H9 (cell line): ENCODE measurements around the gene LSM2. TPM values are rescaled to one million over a fixed set of nuclear protein-coding genes. Genes with fewer than 3 reads are reported as not detected.

Experiments
- DNase-seq: peaks from one replicate; pipeline ENCODE4 v3.0.0-alpha.2; 2017
- H2AFZ ChIP-seq: one replicate; pipeline ENCODE4 v1.6.1; 2013; ENCODE audit warnings: mild to moderate bottlenecking, low read length, control low read depth, moderate library complexity
- H2AK5ac ChIP-seq: 2 replicates; pipeline ENCODE4 v1.6.1; 2013; ENCODE audit warnings: low read length, control low read depth, mixed read lengths; ENCODE audit not compliant: insufficient read length
- H2BK120ac ChIP-seq: one replicate; pipeline ENCODE4 v1.6.1; 2013; ENCODE audit warnings: low read depth, mild to moderate bottlenecking, low read length, control low read depth, inconsistent platforms; ENCODE audit not compliant: poor library complexity, severe bottlenecking
- H2BK12ac ChIP-seq: 2 replicates; pipeline ENCODE4 v1.6.1; 2013; ENCODE audit warnings: low read length, control low read depth, mixed read lengths, low read depth; ENCODE audit not compliant: insufficient read length
- H2BK15ac ChIP-seq: 2 replicates; pipeline ENCODE4 v1.6.1; 2013; ENCODE audit warnings: low read depth, low read length, control low read depth
- H2BK20ac ChIP-seq: one replicate; pipeline ENCODE4 v1.6.1; 2013; ENCODE audit warnings: low read depth, mild to moderate bottlenecking, low read length, control low read depth, inconsistent platforms; ENCODE audit not compliant: poor library complexity, severe bottlenecking
- H2BK5ac ChIP-seq: 2 replicates; pipeline ENCODE4 v1.6.1; 2013; ENCODE audit warnings: low read length, control low read depth, mixed read lengths; ENCODE audit not compliant: insufficient read length
- H3K14ac ChIP-seq: 2 replicates; pipeline ENCODE4 v1.6.1; 2013; ENCODE audit warnings: low read length, control low read depth; ENCODE audit not compliant: insufficient read depth
- H3K18ac ChIP-seq: 2 replicates; pipeline ENCODE4 v1.6.1; 2013; ENCODE audit warnings: low read depth, mild to moderate bottlenecking, mixed read lengths, low read length, control low read depth; ENCODE audit not compliant: insufficient read length
- H3K23ac ChIP-seq: 2 replicates; pipeline ENCODE4 v1.6.1; 2013; ENCODE audit warnings: low read length, control low read depth, mixed read lengths, low read depth; ENCODE audit not compliant: insufficient read length
- H3K23me2 ChIP-seq: 2 replicates; pipeline ENCODE4 v1.6.1; 2013; ENCODE audit warnings: low read depth, mild to moderate bottlenecking, mixed read lengths, low read length, control low read depth; ENCODE audit not compliant: insufficient read length, poor library complexity, severe bottlenecking
- H3K27ac ChIP-seq: 2 replicates; pipeline ENCODE4 v1.5.1; 2013; ENCODE audit warnings: low read length, control low read depth, mixed read lengths, low read depth; ENCODE audit not compliant: insufficient read length
- H3K27me3 ChIP-seq: 2 replicates; pipeline ENCODE4 v1.6.1; 2013; ENCODE audit warnings: low read length, control low read depth, inconsistent platforms; ENCODE audit not compliant: insufficient read depth
- H3K4ac ChIP-seq: 2 replicates; pipeline ENCODE4 v1.6.1; 2013; ENCODE audit warnings: low read depth, mild to moderate bottlenecking, control low read depth, inconsistent platforms, low read length, moderate library complexity
- H3K4me1 ChIP-seq: 2 replicates; pipeline ENCODE4 v1.6.1; 2013; ENCODE audit warnings: low read length, control low read depth, inconsistent platforms; ENCODE audit not compliant: insufficient read depth
- H3K4me2 ChIP-seq: 2 replicates; pipeline ENCODE4 v1.6.1; 2013; ENCODE audit warnings: low read length, control low read depth, mixed read lengths; ENCODE audit not compliant: insufficient read length, insufficient read depth
- H3K56ac ChIP-seq: 2 replicates; pipeline ENCODE4 v1.6.1; 2013; ENCODE audit warnings: low read depth, mild to moderate bottlenecking, mixed read lengths, low read length, control low read depth; ENCODE audit not compliant: insufficient read length
- H3K79me1 ChIP-seq: 2 replicates; pipeline ENCODE4 v1.6.1; 2013; ENCODE audit warnings: low read depth, mild to moderate bottlenecking, moderate library complexity, low read length, control low read depth, inconsistent platforms; ENCODE audit not compliant: insufficient read depth, poor library complexity, severe bottlenecking
- H3K79me2 ChIP-seq: 2 replicates; pipeline ENCODE4 v1.6.1; 2013; ENCODE audit warnings: low read length, control low read depth, inconsistent platforms; ENCODE audit not compliant: insufficient read depth
- H3K9ac ChIP-seq: 2 replicates; pipeline ENCODE4 v1.6.1; 2013; ENCODE audit warnings: low read length, control low read depth, mixed read lengths; ENCODE audit not compliant: insufficient read length; ENCODE audit errors: extremely low read depth
- H3K9me3 ChIP-seq: one replicate; pipeline ENCODE4 v1.6.1; 2013; ENCODE audit warnings: low read depth, low read length, inconsistent platforms; ENCODE audit not compliant: control insufficient read depth
- H3T11ph ChIP-seq: one replicate; pipeline ENCODE4 v1.6.1; 2013; ENCODE audit warnings: mild to moderate bottlenecking, low read length, control low read depth, inconsistent platforms
- H4K20me1 ChIP-seq: one replicate; pipeline ENCODE4 v1.6.1; 2013; ENCODE audit not compliant: control insufficient read depth, insufficient read length, insufficient read depth
- H4K5ac ChIP-seq: 2 replicates; pipeline ENCODE4 v1.6.1; 2013; ENCODE audit warnings: low read depth, mild to moderate bottlenecking, mixed read lengths, low read length, control low read depth; ENCODE audit not compliant: insufficient read length
- H4K8ac ChIP-seq: replicated peaks from 2 replicates; pipeline ENCODE4 v1.6.1; 2013; ENCODE audit warnings: low read length, control low read depth, mixed read lengths, low read depth; ENCODE audit not compliant: insufficient read length
- H4K91ac ChIP-seq: 2 replicates; pipeline ENCODE4 v1.6.1; 2013; ENCODE audit warnings: low read depth, mild to moderate bottlenecking, moderate library complexity, mixed read lengths, low read length, control low read depth; ENCODE audit not compliant: insufficient read length
- H3K27ac Mint-ChIP-seq, 3 experiments: 2 replicates in 2 of 3; 3 replicates in 1 of 3; pipeline ENCODE4 v1.8.0; 2020 to 2021; ENCODE audit warnings: mixed read lengths in 3 of 3, mild to moderate bottlenecking in 1 of 3, moderate library complexity in 1 of 3
- H3K27me3 Mint-ChIP-seq: 2 replicates; pipeline ENCODE4 v1.8.0; 2021; ENCODE audit warnings: low read depth, mild to moderate bottlenecking, moderate library complexity, mixed read lengths
- H3K36me3 Mint-ChIP-seq, 3 experiments: 2 replicates in 2 of 3; 3 replicates in 1 of 3; pipeline ENCODE4 v1.8.0; 2020 to 2021; ENCODE audit warnings: low read depth in 3 of 3, mixed read lengths in 3 of 3; ENCODE audit not compliant: insufficient read depth in 1 of 3
- H3K4me1 Mint-ChIP-seq, 2 experiments: 2 replicates each; pipeline ENCODE4 v1.8.0; 2020; ENCODE audit warnings: mixed read lengths in 2 of 2
- H3K4me3 Mint-ChIP-seq, 2 experiments: 2 replicates in 1 of 2; 3 replicates in 1 of 2; pipeline ENCODE4 v1.8.0; 2020 to 2021; ENCODE audit warnings: mild to moderate bottlenecking in 2 of 2, mixed read lengths in 2 of 2, moderate library complexity in 1 of 2
- H3K9me3 Mint-ChIP-seq, 2 experiments: 2 replicates in 1 of 2; 3 replicates in 1 of 2; pipeline ENCODE4 v1.8.0; 2020; ENCODE audit warnings: mild to moderate bottlenecking in 2 of 2, mixed read lengths in 2 of 2, moderate library complexity in 1 of 2
- CTCF ChIP-seq: fragments of 200-600 bp; sonication (generic); conservative IDR thresholded peaks from 3 replicates; pipeline ENCODE4 v1.8.0; 2021; ENCODE audit warnings: antibody characterized with exemption, mild to moderate bottlenecking
- WGBS: extraction: QIAGEN DNeasy Blood & Tissue Kit; methylation state at CpG from one replicate; pipeline ENCODE4 v1.1.7; 2013; ENCODE audit warnings: missing lambda C conversion rate, low lambda C conversion rate, mixed read lengths; ENCODE audit not compliant: insufficient read length; ENCODE audit errors: extremely low coverage; 5-methylcytosine and 5-hydroxymethylcytosine counted together
- total RNA-seq: library from RNA; stranded (reverse); gene quantifications from 2 replicates; pipeline ENCODE4 v1.2.1, GENCODE V29; 2021

LSM2 gene
- total RNA-seq, 1 experiment from 2014 or later = 123 TPM

- Histone ChIP-seq H3K18ac (no peak overlapping the region), H4K91ac (no peak overlapping the region), H2BK12ac (no peak overlapping the region), H2AK5ac (no peak overlapping the region), H3T11ph (no peak overlapping the region), H3K79me1 (no peaks in the 10 kb centered on the region), H2BK15ac (no peak overlapping the region), H2BK5ac (no peak overlapping the region), H4K5ac (no peak overlapping the region), H3K14ac (no peak overlapping the region), H3K23ac (no peak overlapping the region), H4K8ac (no peak overlapping the region), H3K4me1 (no peaks in the 10 kb centered on the region), H3K27me3 (no peaks in the 10 kb centered on the region), H3K56ac (no peak overlapping the region), H3K9me3 (no peaks in the 10 kb centered on the region), H3K23me2 (no peaks in the 10 kb centered on the region), H3K9ac (no peak overlapping the region), H3K4me2 (no peak overlapping the region), H3K79me2 (no peaks in the 10 kb centered on the region), H3K4ac (no peak overlapping the region), H2AFZ (no peak overlapping the region), H2BK120ac (no peak overlapping the region), H3K27ac (no peak overlapping the region), H2BK20ac (no peak overlapping the region), H4K20me1 (no peaks in the 10 kb centered on the region)
- TF ChIP-seq CTCF = no peak
- Mint-ChIP-seq H3K4me3 (no peak overlapping the region), H3K36me3 (peaks cover 6 to 24% (median 18%) of the 10 kb centered on the region in 3 experiments; a peak in 6 of 7 replicates), H3K27me3 (no peaks in the 10 kb centered on the region), H3K9me3 (no peaks in the 10 kb centered on the region), H3K27ac (no peak overlapping the region), H3K4me1 (peaks cover 5 to 8% of the 10 kb centered on the region in 2 experiments)
- WGBS = no CpG with 5 or more reads among the region's 8 CpGs
- DNase-seq = no peak
Observed at GRCh38 chr6:31749301-31750036, 57.3 kb downstream of the LSM2 start.

Other genes with a start within 250 kb of the LSM2 start
- gene LTA, start 234.7 kb downstream of the LSM2 start, total RNA-seq = not detected in 2 replicates
- gene TNF, start 231.4 kb downstream of the LSM2 start, total RNA-seq = not detected in 2 replicates
- not detected in 2 replicates for gene LTB, start 224.5 kb downstream of the LSM2 start, total RNA-seq
- gene LST1, start 220.7 kb downstream of the LSM2 start, total RNA-seq = not detected in 2 replicates
- gene NCR3, start 214.0 kb downstream of the LSM2 start, total RNA-seq = 0.55 and 0.64 TPM in 2 replicates
- gene AIF1, start 191.7 kb downstream of the LSM2 start, total RNA-seq = 3.2 and 4.2 TPM in 2 replicates
- gene PRRC2A, start 186.3 kb downstream of the LSM2 start, total RNA-seq = 381 and 383 TPM in 2 replicates
- gene BAG6, start 154.3 kb downstream of the LSM2 start, total RNA-seq = 415 and 417 TPM in 2 replicates
- gene APOM, start 151.1 kb downstream of the LSM2 start, total RNA-seq = 3.6 and 3.9 TPM in 2 replicates
- gene C6orf47, start 146.2 kb downstream of the LSM2 start, total RNA-seq = 18.4 and 19.0 TPM in 2 replicates
- gene GPANK1, start 142.0 kb downstream of the LSM2 start, total RNA-seq = 23.9 and 26.8 TPM in 2 replicates
- 178 and 187 TPM in 2 replicates for gene CSNK2B, start 140.9 kb downstream of the LSM2 start, total RNA-seq
- 21.3 and 21.6 TPM in 2 replicates for gene LY6G5B, start 137.0 kb downstream of the LSM2 start, total RNA-seq
- gene LY6G5C, start 125.9 kb downstream of the LSM2 start, total RNA-seq = 1.8 and 2.2 TPM in 2 replicates
- gene ABHD16A, start 103.6 kb downstream of the LSM2 start, total RNA-seq = 32.9 and 34.4 TPM in 2 replicates
- not detected in 2 replicates for gene LY6G6F, start 100.1 kb downstream of the LSM2 start, total RNA-seq
- gene LY6G6D, start 91.6 kb downstream of the LSM2 start, total RNA-seq = not detected in 2 replicates
- 0.24 TPM in 1 of 2 replicates, not detected in the other for gene LY6G6C, start 85.2 kb downstream of the LSM2 start, total RNA-seq
- not detected in 2 replicates for gene MPIG6B, start 83.6 kb downstream of the LSM2 start, total RNA-seq
- gene DDAH2, start 77.7 kb downstream of the LSM2 start, total RNA-seq = 70.5 and 73.2 TPM in 2 replicates
- gene CLIC1, start 70.4 kb downstream of the LSM2 start, total RNA-seq = 265 and 266 TPM in 2 replicates
- gene MSH5, start 67.0 kb downstream of the LSM2 start, total RNA-seq = 21.5 and 22.4 TPM in 2 replicates
- gene SAPCD1, start 44.3 kb downstream of the LSM2 start, total RNA-seq = 3.2 and 4.3 TPM in 2 replicates
- 2.5 TPM in 2 replicates for gene VWA7, start 29.6 kb downstream of the LSM2 start, total RNA-seq
- 148 and 154 TPM in 2 replicates for gene VARS1, start 11.2 kb downstream of the LSM2 start, total RNA-seq
- gene HSPA1L, start 8.3 kb upstream of the LSM2 start, total RNA-seq = 1.6 and 2.5 TPM in 2 replicates
- gene HSPA1A, start 8.6 kb upstream of the LSM2 start, total RNA-seq = 51.2 and 51.7 TPM in 2 replicates
- 85.1 and 90.5 TPM in 2 replicates for gene HSPA1B, start 20.8 kb upstream of the LSM2 start, total RNA-seq
- 35.1 and 36.2 TPM in 2 replicates for gene NEU1, start 55.9 kb upstream of the LSM2 start, total RNA-seq
- gene SLC44A4, start 72.0 kb upstream of the LSM2 start, total RNA-seq = 3.3 and 3.8 TPM in 2 replicates
- gene EHMT2, start 90.7 kb upstream of the LSM2 start, total RNA-seq = 121 and 124 TPM in 2 replicates
- gene ZBTB12, start 95.1 kb upstream of the LSM2 start, total RNA-seq = 31.0 and 32.7 TPM in 2 replicates
- gene C2, start 120.8 kb upstream of the LSM2 start, total RNA-seq = 0.66 and 0.86 TPM in 2 replicates
- 0.31 and 0.39 TPM in 2 replicates for gene CFB, start 139.1 kb upstream of the LSM2 start, total RNA-seq
- 90.8 and 91.4 TPM in 2 replicates for gene NELFE, start 152.0 kb upstream of the LSM2 start, total RNA-seq
- 78.8 and 86.2 TPM in 2 replicates for gene SKIC2, start 152.2 kb upstream of the LSM2 start, total RNA-seq
- gene DXO, start 165.2 kb upstream of the LSM2 start, total RNA-seq = 21.6 and 22.9 TPM in 2 replicates
- 4.3 and 5.1 TPM in 2 replicates for gene C4A, start 175.1 kb upstream of the LSM2 start, total RNA-seq
- 2.7 TPM in 2 replicates for gene C4B, start 207.8 kb upstream of the LSM2 start, total RNA-seq
- gene CYP21A2, start 231.4 kb upstream of the LSM2 start, total RNA-seq = not detected in 2 replicates